NB4 (cell line): Measurements from ENCODE around the gene TGIF2.

Experiments
- CTCF ChIP-seq: IDR thresholded peaks from one replicate; pipeline ENCODE4 v1.5.1; 2012; ENCODE audit warnings: low read depth, low read length
- POLR2A ChIP-seq: IDR thresholded peaks from 2 replicates; pipeline ENCODE4 v1.6.1; 2011; ENCODE audit warnings: mild to moderate bottlenecking; ENCODE audit not compliant: insufficient read length; ENCODE audit errors: extremely low read depth

- TF ChIP-seq CTCF (no peak), POLR2A (no peak)
Observed at GRCh38 chr20:36555248-36555647, 18.1 kb upstream of the TGIF2 start.
